Neutrophil (primary cell): Measurements from ENCODE around the gene KLHL29.

ENCODE experiments used
- H3K27ac ChIP-seq: fragments of 200-600 bp; sonication (generic); 2 replicates; pipeline ENCODE4 v1.5.1; 2016; ENCODE audit warnings: mild to moderate bottlenecking, moderate library complexity
- H3K27me3 ChIP-seq: fragments of 200-600 bp; sonication (generic); 2 replicates; pipeline ENCODE4 v1.6.0; 2016; ENCODE audit warnings: mild to moderate bottlenecking
- H3K36me3 ChIP-seq: fragments of 200-600 bp; sonication (generic); 2 replicates; pipeline ENCODE4 v1.5.1; 2017
- H3K4me1 ChIP-seq, 2 experiments: fragments of 200-600 bp in 1 of 2; sonication (generic) in 1 of 2; 1 replicate in 1 of 2; 2 replicates in 1 of 2; pipeline versions ENCODE4 v1.5.1 to v1.6.1; 2013 to 2016; ENCODE audit warnings: low read depth in 1 of 2, low read length in 1 of 2, mild to moderate bottlenecking in 1 of 2, moderate library complexity in 1 of 2; ENCODE audit not compliant: control insufficient read depth in 1 of 2, insufficient read depth in 1 of 2
- H3K4me3 ChIP-seq, 2 experiments: fragments of 200-600 bp in 1 of 2; sonication (generic) in 1 of 2; 1 replicate in 1 of 2; 2 replicates in 1 of 2; pipeline ENCODE4 v1.5.1; 2013 to 2016; ENCODE audit warnings: low read depth in 1 of 2, low read length in 1 of 2, mild to moderate bottlenecking in 1 of 2, moderate library complexity in 1 of 2
- H3K9me3 ChIP-seq: fragments of 200-600 bp; sonication (generic); 2 replicates; pipeline ENCODE4 v1.5.1; 2016
- TF ChIP-seq, protein P1 (sequence below): fragments of 200-600 bp; sonication (generic); IDR thresholded peaks from 2 replicates; pipeline ENCODE4 v1.5.1; 2016; ENCODE audit warnings: antibody characterized with exemption

Gene KLHL29

DNA sequence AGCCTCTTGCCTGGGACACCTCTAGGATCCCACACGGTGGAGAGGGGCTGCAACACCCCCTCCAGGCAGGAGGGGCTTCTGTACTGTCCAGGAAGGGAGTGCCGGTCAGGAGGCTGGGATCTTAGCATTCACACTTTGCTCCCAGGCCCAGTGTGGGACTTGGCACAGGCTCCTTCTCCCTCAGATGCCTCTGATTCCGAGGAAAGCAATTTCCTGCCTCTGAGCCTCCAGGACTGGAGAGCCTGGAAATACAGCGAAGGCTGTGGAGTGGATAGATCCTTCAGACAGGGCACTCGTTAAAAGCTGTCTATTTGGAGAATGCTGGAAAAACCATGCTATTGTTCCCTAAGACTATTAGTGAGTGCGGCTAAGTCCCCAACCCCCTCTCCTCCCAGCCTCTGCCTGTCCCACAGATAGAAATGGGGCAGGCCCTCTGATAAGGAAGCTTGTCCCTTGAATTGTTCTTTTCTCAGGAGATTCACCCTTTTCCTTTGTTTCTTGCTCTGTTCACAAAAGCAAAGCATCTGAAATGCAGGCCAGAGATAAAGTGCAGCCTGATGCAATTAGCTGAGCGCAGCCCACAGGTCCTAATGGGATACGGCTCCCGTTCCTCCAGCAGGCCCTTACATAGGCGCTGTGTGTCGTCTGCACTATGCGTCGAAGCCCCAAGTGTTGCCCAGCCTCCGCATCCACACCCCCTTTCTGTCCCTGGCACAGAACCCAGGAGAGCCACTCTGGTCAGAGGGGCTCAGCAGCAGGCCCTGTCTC lies 252.2 kb downstream of the KLHL29 start:
- H3K27ac ChIP-seq: no peak overlapping the region
- no peaks in the 10 kb centered on the region for H3K4me1 ChIP-seq
- H3K4me3 ChIP-seq: no peak overlapping the region
- no peaks in the 10 kb centered on the region for H3K27me3 ChIP-seq
- H3K36me3 ChIP-seq: no peaks in the 10 kb centered on the region
- TF ChIP-seq, protein P1, sequence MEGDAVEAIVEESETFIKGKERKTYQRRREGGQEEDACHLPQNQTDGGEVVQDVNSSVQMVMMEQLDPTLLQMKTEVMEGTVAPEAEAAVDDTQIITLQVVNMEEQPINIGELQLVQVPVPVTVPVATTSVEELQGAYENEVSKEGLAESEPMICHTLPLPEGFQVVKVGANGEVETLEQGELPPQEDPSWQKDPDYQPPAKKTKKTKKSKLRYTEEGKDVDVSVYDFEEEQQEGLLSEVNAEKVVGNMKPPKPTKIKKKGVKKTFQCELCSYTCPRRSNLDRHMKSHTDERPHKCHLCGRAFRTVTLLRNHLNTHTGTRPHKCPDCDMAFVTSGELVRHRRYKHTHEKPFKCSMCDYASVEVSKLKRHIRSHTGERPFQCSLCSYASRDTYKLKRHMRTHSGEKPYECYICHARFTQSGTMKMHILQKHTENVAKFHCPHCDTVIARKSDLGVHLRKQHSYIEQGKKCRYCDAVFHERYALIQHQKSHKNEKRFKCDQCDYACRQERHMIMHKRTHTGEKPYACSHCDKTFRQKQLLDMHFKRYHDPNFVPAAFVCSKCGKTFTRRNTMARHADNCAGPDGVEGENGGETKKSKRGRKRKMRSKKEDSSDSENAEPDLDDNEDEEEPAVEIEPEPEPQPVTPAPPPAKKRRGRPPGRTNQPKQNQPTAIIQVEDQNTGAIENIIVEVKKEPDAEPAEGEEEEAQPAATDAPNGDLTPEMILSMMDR: no peak
- no peaks in the 10 kb centered on the region for H3K9me3 ChIP-seq

DNA sequence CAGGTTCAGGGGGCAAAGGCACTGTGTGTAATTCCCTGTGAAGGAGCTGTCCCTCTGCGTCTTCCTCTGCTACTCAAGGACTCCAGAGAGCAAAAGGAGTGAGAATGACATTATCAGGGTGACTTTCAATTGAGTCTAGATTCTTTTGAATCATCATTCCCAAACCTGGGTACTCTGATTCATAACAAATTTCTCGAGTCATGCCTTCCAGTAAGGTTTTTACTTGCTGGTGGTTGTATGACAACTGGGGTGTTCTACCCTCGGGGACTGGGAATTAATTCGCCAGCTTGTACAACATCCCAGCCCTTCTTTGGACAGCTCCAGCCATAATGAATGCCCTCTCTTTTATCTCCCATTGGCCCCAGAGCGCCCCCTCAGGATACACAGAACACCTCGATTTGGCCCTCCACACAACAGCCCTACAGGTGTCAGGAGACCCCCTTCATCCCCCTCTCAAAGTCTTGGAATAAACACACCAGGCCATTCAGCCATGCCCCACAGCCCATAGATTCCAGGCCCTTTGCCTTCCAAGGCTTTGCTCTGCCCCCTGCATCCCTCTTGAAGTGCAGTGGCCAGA lies 254.5 kb downstream of the KLHL29 start:
- TF ChIP-seq, protein P1: no peak
- no peaks in the 10 kb centered on the region for H3K36me3 ChIP-seq
- H3K4me3 ChIP-seq: no peak overlapping the region
- no peaks in the 10 kb centered on the region for H3K9me3 ChIP-seq
- H3K4me1 ChIP-seq: no peaks in the 10 kb centered on the region
- no peak overlapping the region for H3K27ac ChIP-seq
- no peaks in the 10 kb centered on the region for H3K27me3 ChIP-seq

DNA sequence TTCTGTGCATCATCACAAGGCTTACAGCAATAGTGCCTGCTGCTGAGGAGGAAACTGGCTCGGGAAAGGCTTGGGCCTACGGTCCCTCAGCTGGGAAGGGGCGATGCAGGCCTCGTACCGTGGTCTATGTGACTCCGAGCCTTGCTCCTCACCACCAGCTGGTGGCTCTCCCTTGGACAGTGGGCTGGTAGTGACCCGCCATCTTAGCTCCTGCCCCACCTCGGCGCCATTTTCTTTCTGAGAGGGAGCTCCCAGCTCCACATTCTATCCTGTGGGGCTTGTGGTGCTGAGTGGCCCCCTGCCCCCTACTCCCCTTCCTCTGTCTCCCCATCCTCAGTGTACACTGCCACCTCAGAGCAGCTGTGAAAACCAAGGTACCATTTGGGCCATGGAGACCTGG lies 255.7 kb downstream of the KLHL29 start:
- no peaks in the 10 kb centered on the region for H3K36me3 ChIP-seq
- H3K27ac ChIP-seq: no peak overlapping the region
- no peaks in the 10 kb centered on the region for H3K9me3 ChIP-seq
- TF ChIP-seq, protein P1: no peak
- no peaks in the 10 kb centered on the region for H3K4me1 ChIP-seq
- no peak overlapping the region for H3K4me3 ChIP-seq
- no peaks in the 10 kb centered on the region for H3K27me3 ChIP-seq

DNA sequence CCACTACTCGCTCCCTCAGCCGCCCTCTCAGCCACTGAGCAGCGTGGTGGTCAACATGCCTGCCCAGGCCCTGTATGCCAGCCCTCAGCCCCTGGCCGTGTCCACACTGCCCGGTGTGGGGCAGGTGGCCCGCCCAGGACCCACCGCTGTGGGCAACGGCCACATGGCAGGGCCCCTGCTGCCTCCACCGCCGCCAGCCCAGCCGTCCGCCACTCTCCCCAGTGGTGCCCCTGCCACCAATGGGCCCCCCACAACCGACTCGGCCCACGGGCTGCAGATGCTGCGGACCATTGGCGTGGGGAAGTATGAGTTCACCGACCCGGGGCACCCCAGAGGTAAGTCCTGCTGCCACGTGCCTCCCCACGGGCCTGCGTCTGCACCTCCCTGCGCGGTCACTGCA lies 257.5 kb downstream of the KLHL29 start:
- Histone ChIP-seq H3K4me3 (no peak overlapping the region), H3K4me1 (no peaks in the 10 kb centered on the region), H3K36me3 (no peaks in the 10 kb centered on the region), H3K27ac (no peak overlapping the region), H3K27me3 (no peaks in the 10 kb centered on the region), H3K9me3 (no peaks in the 10 kb centered on the region)
- TF ChIP-seq, protein P1: no peak

DNA sequence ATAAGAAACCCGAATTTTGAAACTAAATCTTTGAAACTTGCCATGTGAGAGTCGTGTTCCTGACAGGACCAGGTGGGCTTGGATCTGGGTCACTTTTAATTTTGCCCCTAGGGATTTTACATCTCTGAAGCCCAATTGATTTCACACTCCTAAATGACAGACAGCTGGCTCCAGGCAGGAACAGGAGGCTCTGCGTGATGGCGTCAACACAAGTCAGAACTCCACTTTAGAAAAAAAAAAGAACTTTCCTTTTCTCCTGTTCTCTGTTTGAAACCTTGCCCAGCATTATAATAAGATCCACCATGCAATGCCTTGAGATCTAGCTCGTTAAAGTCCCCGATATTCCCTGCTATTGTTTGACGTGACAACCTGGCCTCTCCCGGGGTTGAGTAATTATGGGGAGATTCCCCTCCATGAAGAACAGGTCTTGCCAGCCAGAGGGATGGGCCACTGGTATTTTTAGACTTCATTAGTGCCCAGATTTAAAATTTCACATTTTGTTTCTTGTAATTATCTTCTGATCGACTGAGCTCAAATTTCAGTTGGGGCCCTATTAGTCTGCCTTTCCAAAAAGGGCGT lies 260.3 kb downstream of the KLHL29 start:
- H3K4me1 ChIP-seq: no peaks in the 10 kb centered on the region
- H3K27ac ChIP-seq: no peak overlapping the region
- no peak overlapping the region for H3K4me3 ChIP-seq
- no peaks in the 10 kb centered on the region for H3K36me3 ChIP-seq
- TF ChIP-seq, protein P1: no peak
- no peaks in the 10 kb centered on the region for H3K27me3 ChIP-seq
- no peaks in the 10 kb centered on the region for H3K9me3 ChIP-seq
